HEK293 (cell line): Measurements from ENCODE around the gene GPX4.

ENCODE experiments used
- EGR2 ChIP-seq: fragments of 450-650 bp; formaldehyde crosslinking; IDR thresholded peaks from 2 replicates; pipeline ENCODE4 v1.5.1; 2016; ENCODE audit warnings: low read depth, missing biosample characterization, missing genetic modification characterization
- GLIS2 ChIP-seq: fragments of 450-650 bp; formaldehyde crosslinking; IDR thresholded peaks from 2 replicates; pipeline ENCODE4 v1.5.1; 2016; ENCODE audit warnings: missing biosample characterization, missing genetic modification characterization
- HOXD13 ChIP-seq: sonication (generic); formaldehyde crosslinking; IDR thresholded peaks from 2 replicates; pipeline ENCODE4 v1.8.0; 2022; ENCODE audit warnings: missing genetic modification reagents, borderline replicate concordance
- KLF9 ChIP-seq: fragments of 450-650 bp; formaldehyde crosslinking; IDR thresholded peaks from 2 replicates; pipeline ENCODE4 v1.5.1; 2016; ENCODE audit warnings: missing biosample characterization, missing genetic modification characterization, low read depth
- PATZ1 ChIP-seq: fragments of 450-650 bp; formaldehyde crosslinking; IDR thresholded peaks from 2 replicates; pipeline ENCODE4 v1.5.1; 2016; ENCODE audit warnings: missing biosample characterization, missing genetic modification characterization
- PBX3 ChIP-seq: sonication (generic); formaldehyde crosslinking; IDR thresholded peaks from 2 replicates; pipeline ENCODE4 v1.8.1; 2022; ENCODE audit warnings: mild to moderate bottlenecking, moderate library complexity, missing genetic modification reagents
- SCRT1 ChIP-seq: fragments of 450-650 bp; formaldehyde crosslinking; IDR thresholded peaks from 2 replicates; pipeline ENCODE4 v1.5.1; 2016; ENCODE audit warnings: missing biosample characterization, missing genetic modification characterization, borderline replicate concordance
- SP3 ChIP-seq: fragments of 450-650 bp; formaldehyde crosslinking; IDR thresholded peaks from 2 replicates; pipeline ENCODE4 v1.5.1; 2016; ENCODE audit warnings: missing biosample characterization, missing genetic modification characterization
- YY2 ChIP-seq: fragments of 450-650 bp; formaldehyde crosslinking; IDR thresholded peaks from 2 replicates; pipeline ENCODE4 v1.5.1; 2016; ENCODE audit warnings: missing biosample characterization, missing genetic modification characterization
- ZBTB17 ChIP-seq: fragments of 450-650 bp; formaldehyde crosslinking; IDR thresholded peaks from 2 replicates; pipeline ENCODE4 v1.5.1; 2016; ENCODE audit warnings: missing biosample characterization, missing genetic modification characterization
- ZFHX2 ChIP-seq: fragments of 450-650 bp; formaldehyde crosslinking; conservative IDR thresholded peaks from 2 replicates; pipeline ENCODE4 v1.5.1; 2016; ENCODE audit warnings: missing biosample characterization, missing genetic modification characterization
- ZNF155 ChIP-seq: fragments of 450-650 bp; formaldehyde crosslinking; IDR thresholded peaks from 2 replicates; pipeline ENCODE4 v1.5.1; 2016; ENCODE audit warnings: missing biosample characterization, missing genetic modification characterization
- ZNF24 ChIP-seq: fragments of 450-650 bp; formaldehyde crosslinking; IDR thresholded peaks from 2 replicates; pipeline ENCODE4 v1.5.1; 2016; ENCODE audit warnings: missing biosample characterization, missing genetic modification characterization
- ZNF266 ChIP-seq: fragments of 450-650 bp; formaldehyde crosslinking; IDR thresholded peaks from 2 replicates; pipeline ENCODE4 v1.5.1; 2016; ENCODE audit warnings: missing biosample characterization, missing genetic modification characterization, low read depth
- ZNF335 ChIP-seq: fragments of 450-650 bp; formaldehyde crosslinking; conservative IDR thresholded peaks from 2 replicates; pipeline ENCODE4 v1.5.1; 2016; ENCODE audit warnings: missing biosample characterization, missing genetic modification characterization
- ZNF561 ChIP-seq: fragments of 450-650 bp; IDR thresholded peaks from 2 replicates; pipeline ENCODE4 v1.5.1; 2018; ENCODE audit warnings: missing biosample characterization, missing genetic modification characterization, borderline replicate concordance
- ZNF610 ChIP-seq: fragments of 450-650 bp; formaldehyde crosslinking; IDR thresholded peaks from 2 replicates; pipeline ENCODE4 v1.5.1; 2016; ENCODE audit warnings: missing biosample characterization, missing genetic modification characterization, borderline replicate concordance
- ZNF692 ChIP-seq: fragments of 450-650 bp; formaldehyde crosslinking; IDR thresholded peaks from 2 replicates; pipeline ENCODE4 v1.5.1; 2016; ENCODE audit warnings: missing biosample characterization, missing genetic modification characterization
- ZNF830 ChIP-seq: fragments of 450-650 bp; IDR thresholded peaks from 2 replicates; pipeline ENCODE4 v1.5.0; 2018; ENCODE audit warnings: missing biosample characterization, missing genetic modification characterization, low read depth, mild to moderate bottlenecking, moderate library complexity
- TF ChIP-seq, protein P1 (sequence below): fragments of 450-650 bp; formaldehyde crosslinking; IDR thresholded peaks from 2 replicates; pipeline ENCODE4 v1.5.1; 2016; ENCODE audit warnings: missing biosample characterization, missing genetic modification characterization
- TF ChIP-seq, protein P2 (sequence below): fragments of 450-650 bp; formaldehyde crosslinking; IDR thresholded peaks from 2 replicates; pipeline ENCODE4 v1.5.1; 2016; ENCODE audit warnings: missing biosample characterization, missing genetic modification characterization
- TF ChIP-seq, protein P3 (sequence below): fragments of 450-650 bp; formaldehyde crosslinking; IDR thresholded peaks from 2 replicates; pipeline ENCODE4 v1.5.1; 2016; ENCODE audit warnings: missing biosample characterization, missing genetic modification characterization
- TF ChIP-seq, protein P4 (sequence below): fragments of 450-650 bp; formaldehyde crosslinking; conservative IDR thresholded peaks from 2 replicates; pipeline ENCODE4 v1.5.1; 2016; ENCODE audit warnings: low read depth, missing biosample characterization, missing genetic modification characterization

The GPX4 gene

GRCh38 chr19:1094978-1095701 is 8.7 kb upstream of the GPX4 start, which contains the start of gene POLR2E (continued):
- TF ChIP-seq EGR2 (tag by site-specific recombination) (peak; percentile 87), ZNF692 (tag by site-specific recombination) (peak; percentile 84), SCRT1 (tag by site-specific recombination) (peak; percentile 96), HOXD13 (peak; percentile 97; the same call in 1 of the 2 replicates), ZFHX2 (tag by site-specific recombination) (peak; percentile 89), ZBTB17 (peak; percentile 97), KLF9 (tag by site-specific recombination) (peak; percentile 44; the same call in 1 of the 2 replicates), PBX3 (CRISPR knock-in tag) (0 out of 2 replicates have a peak, but pooled peaks have one; percentile 38), ZNF266 (tag by site-specific recombination) (no peak), ZNF561 (peak; percentile 19; the same call in 1 of the 2 replicates), ZNF610 (tag by site-specific recombination) (peak; percentile 81; the same call in 1 of the 2 replicates), SP3 (tag by site-specific recombination) (peak; percentile 90), ZNF335 (tag by site-specific recombination) (peak; percentile 100), GLIS2 (0 out of 2 replicates have a peak, but pooled peaks have one; percentile 29), YY2 (tag by site-specific recombination) (peak; percentile 87), ZNF24 (tag by site-specific recombination) (0 out of 2 replicates have a peak, but pooled peaks have one; percentile 30), PATZ1 (tag by site-specific recombination) (no peak), ZNF155 (tag by site-specific recombination) (no peak), ZNF830 (tag by site-specific recombination) (no peak)
- TF ChIP-seq, protein P1, sequence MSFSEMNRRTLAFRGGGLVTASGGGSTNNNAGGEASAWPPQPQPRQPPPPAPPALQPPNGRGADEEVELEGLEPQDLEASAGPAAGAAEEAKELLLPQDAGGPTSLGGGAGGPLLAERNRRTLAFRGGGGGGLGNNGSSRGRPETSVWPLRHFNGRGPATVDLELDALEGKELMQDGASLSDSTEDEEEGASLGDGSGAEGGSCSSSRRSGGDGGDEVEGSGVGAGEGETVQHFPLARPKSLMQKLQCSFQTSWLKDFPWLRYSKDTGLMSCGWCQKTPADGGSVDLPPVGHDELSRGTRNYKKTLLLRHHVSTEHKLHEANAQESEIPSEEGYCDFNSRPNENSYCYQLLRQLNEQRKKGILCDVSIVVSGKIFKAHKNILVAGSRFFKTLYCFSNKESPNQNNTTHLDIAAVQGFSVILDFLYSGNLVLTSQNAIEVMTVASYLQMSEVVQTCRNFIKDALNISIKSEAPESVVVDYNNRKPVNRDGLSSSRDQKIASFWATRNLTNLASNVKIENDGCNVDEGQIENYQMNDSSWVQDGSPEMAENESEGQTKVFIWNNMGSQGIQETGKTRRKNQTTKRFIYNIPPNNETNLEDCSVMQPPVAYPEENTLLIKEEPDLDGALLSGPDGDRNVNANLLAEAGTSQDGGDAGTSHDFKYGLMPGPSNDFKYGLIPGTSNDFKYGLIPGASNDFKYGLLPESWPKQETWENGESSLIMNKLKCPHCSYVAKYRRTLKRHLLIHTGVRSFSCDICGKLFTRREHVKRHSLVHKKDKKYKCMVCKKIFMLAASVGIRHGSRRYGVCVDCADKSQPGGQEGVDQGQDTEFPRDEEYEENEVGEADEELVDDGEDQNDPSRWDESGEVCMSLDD (tag by site-specific recombination) = no peak
- TF ChIP-seq, protein P2, sequence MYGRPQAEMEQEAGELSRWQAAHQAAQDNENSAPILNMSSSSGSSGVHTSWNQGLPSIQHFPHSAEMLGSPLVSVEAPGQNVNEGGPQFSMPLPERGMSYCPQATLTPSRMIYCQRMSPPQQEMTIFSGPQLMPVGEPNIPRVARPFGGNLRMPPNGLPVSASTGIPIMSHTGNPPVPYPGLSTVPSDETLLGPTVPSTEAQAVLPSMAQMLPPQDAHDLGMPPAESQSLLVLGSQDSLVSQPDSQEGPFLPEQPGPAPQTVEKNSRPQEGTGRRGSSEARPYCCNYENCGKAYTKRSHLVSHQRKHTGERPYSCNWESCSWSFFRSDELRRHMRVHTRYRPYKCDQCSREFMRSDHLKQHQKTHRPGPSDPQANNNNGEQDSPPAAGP = no peak
- TF ChIP-seq, protein P3, sequence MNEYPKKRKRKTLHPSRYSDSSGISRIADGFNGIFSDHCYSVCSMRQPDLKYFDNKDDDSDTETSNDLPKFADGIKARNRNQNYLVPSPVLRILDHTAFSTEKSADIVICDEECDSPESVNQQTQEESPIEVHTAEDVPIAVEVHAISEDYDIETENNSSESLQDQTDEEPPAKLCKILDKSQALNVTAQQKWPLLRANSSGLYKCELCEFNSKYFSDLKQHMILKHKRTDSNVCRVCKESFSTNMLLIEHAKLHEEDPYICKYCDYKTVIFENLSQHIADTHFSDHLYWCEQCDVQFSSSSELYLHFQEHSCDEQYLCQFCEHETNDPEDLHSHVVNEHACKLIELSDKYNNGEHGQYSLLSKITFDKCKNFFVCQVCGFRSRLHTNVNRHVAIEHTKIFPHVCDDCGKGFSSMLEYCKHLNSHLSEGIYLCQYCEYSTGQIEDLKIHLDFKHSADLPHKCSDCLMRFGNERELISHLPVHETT (tag by site-specific recombination) = 0 out of 2 replicates have a peak, but pooled peaks have one; percentile 37
- TF ChIP-seq, protein P4, sequence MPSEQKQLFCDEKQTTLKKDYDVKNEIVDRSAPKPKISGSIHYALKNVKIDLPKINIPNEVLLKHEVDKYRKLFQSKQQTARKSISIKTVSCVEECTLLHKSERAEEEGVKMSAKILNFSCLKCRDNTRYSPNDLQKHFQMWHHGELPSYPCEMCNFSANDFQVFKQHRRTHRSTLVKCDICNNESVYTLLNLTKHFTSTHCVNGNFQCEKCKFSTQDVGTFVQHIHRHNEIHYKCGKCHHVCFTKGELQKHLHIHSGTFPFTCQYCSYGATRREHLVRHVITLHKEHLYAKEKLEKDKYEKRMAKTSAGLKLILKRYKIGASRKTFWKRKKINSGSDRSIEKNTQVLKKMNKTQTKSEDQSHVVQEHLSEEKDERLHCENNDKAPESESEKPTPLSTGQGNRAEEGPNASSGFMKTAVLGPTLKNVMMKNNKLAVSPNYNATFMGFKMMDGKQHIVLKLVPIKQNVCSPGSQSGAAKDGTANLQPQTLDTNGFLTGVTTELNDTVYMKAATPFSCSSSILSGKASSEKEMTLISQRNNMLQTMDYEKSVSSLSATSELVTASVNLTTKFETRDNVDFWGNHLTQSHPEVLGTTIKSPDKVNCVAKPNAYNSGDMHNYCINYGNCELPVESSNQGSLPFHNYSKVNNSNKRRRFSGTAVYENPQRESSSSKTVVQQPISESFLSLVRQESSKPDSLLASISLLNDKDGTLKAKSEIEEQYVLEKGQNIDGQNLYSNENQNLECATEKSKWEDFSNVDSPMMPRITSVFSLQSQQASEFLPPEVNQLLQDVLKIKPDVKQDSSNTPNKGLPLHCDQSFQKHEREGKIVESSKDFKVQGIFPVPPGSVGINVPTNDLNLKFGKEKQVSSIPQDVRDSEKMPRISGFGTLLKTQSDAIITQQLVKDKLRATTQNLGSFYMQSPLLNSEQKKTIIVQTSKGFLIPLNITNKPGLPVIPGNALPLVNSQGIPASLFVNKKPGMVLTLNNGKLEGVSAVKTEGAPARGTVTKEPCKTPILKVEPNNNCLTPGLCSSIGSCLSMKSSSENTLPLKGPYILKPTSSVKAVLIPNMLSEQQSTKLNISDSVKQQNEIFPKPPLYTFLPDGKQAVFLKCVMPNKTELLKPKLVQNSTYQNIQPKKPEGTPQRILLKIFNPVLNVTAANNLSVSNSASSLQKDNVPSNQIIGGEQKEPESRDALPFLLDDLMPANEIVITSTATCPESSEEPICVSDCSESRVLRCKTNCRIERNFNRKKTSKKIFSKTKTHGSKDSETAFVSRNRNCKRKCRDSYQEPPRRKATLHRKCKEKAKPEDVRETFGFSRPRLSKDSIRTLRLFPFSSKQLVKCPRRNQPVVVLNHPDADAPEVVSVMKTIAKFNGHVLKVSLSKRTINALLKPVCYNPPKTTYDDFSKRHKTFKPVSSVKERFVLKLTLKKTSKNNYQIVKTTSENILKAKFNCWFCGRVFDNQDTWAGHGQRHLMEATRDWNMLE (tag by site-specific recombination) = peak; percentile 50
